Transverse colon (tissue), 4 donors: ENCODE data around the gene WASL. TPM values are rescaled to one million over a fixed set of nuclear protein-coding genes. Genes with fewer than 3 reads are reported as not detected.

Experiments used
- DNase-seq: peaks from one replicate; pipeline ENCODE4 v3.0.0-alpha.2; 2019
- H3K27ac ChIP-seq, 4 donors: fragments of 200-600 bp; sonication (generic); 2 replicates each; pipeline ENCODE4 v1.5.1; 2016 to 2018; ENCODE audit warnings: inconsistent platforms in 4 of 4
- H3K27me3 ChIP-seq: fragments of 200-600 bp; sonication (generic); 2 replicates; pipeline ENCODE4 v1.5.1; 2017; ENCODE audit warnings: inconsistent platforms
- H3K36me3 ChIP-seq, 4 donors: fragments of 200-600 bp; sonication (generic); 2 replicates each; pipeline ENCODE4 v1.5.1; 2017 to 2019; ENCODE audit warnings: inconsistent platforms in 4 of 4
- H3K4me1 ChIP-seq, 4 donors: fragments of 200-600 bp; sonication (generic); 2 replicates each; pipeline ENCODE4 v1.5.1; 2017 to 2020; ENCODE audit warnings: inconsistent platforms in 4 of 4
- H3K4me3 ChIP-seq, 4 donors: fragments of 200-600 bp; sonication (generic); 1 replicate in 1 of 4; 2 replicates in 3 of 4; pipeline versions ENCODE4 v1.5.1 to v1.6.1; 2017 to 2019; ENCODE audit warnings: inconsistent platforms in 4 of 4
- H3K9me3 ChIP-seq, 2 donors: fragments of 200-600 bp; sonication (generic); 2 replicates each; pipeline ENCODE4 v1.5.1; 2017 to 2019; ENCODE audit warnings: inconsistent platforms in 2 of 2
- CTCF ChIP-seq, 5 experiments: fragments of 200-600 bp in 3 of 5; fragments of 450-650 bp in 2 of 5; sonication (generic) in 3 of 5; IDR thresholded peaks; 1 replicate in 2 of 5; 2 replicates in 3 of 5; pipeline ENCODE4 v1.5.1; 2016 to 2017; ENCODE audit warnings: antibody characterized with exemption in 5 of 5, inconsistent platforms in 3 of 5, mild to moderate bottlenecking in 2 of 5, moderate library complexity in 1 of 5
- EP300 ChIP-seq: sonication (generic); formaldehyde crosslinking; IDR thresholded peaks from one replicate; pipeline ENCODE4 v1.6.1; 2017; ENCODE audit warnings: antibody characterized with exemption, low read depth
- POLR2A ChIP-seq: fragments of 450-650 bp; IDR thresholded peaks from one replicate; pipeline ENCODE4 v1.6.1; 2016; ENCODE audit warnings: antibody characterized with exemption, mild to moderate bottlenecking, moderate library complexity
- POLR2AphosphoS5 ChIP-seq, 3 donors: sonication (generic); formaldehyde crosslinking; IDR thresholded peaks; one replicate each; pipeline ENCODE4 v1.6.1; 2016; ENCODE audit warnings: antibody characterized with exemption in 3 of 3
- WGBS, 2 donors: methylation state at CpG; one replicate each; pipeline ENCODE4 v1.1.5; 2018; ENCODE audit warnings: low coverage in 1 of 2; 5-methylcytosine and 5-hydroxymethylcytosine counted together
- in situ Hi-C, 4 donors: fragments of 200-750 bp; cut with MboI; loops; one replicate each; pipeline versions ENCODE4 v1.15.0 to v1.15.1; 2017; ENCODE audit warnings: low sequenced_read_pairs in 3 of 4, low pct_ligation_motif_present in 1 of 4, low pct_unique_long_range_greater_than_20kb in 1 of 4
- intact Hi-C: fragments of 100-400 bp; cut with DNase I; formaldehyde crosslinking; loops from one replicate; pipeline ENCODE4 v1.15.1; 2023; ENCODE audit warnings: low total_unique reads
- total RNA-seq, 4 donors: library from RNA; depleted of rRNA; stranded (reverse); fragments of >200 nt; gene quantifications; one replicate each; pipeline ENCODE4 v1.1.0, GENCODE V29; 2016

Gene WASL
- total RNA-seq, 4 donors from 2014 or later: 30.1 to 97.8 (median 65.7) TPM

DNA sequence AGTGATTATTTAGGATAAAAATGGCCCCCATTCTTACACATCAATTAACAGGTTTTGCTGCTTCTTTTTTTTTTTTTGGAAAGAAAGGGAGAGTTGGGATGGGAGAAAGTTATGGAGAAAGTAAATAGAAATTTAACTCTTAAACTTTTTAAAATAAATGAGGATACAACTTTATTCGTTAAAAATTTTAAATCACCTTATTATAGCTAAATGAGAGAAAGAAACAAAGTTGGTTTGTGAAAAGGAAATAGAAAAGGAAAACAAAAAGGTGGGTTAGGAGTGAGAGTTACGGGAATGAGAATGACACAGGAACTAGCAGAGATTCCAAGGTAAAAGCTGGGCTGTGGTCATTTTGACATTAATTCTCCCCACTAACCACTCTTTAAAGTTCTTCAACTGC lies 58.3 kb downstream of the WASL start:
- TF ChIP-seq EP300 (no peak), POLR2A (no peak), CTCF (IDR thresholded peaks at IDR 0.05) (no peak), POLR2AphosphoS5 (IDR thresholded peaks at IDR 0.05) (no peak)
- no peak for DNase-seq
- Histone ChIP-seq H3K27me3 (no peaks in the 10 kb centered on the region), H3K36me3 (peaks cover 0 to 41% (median 19%) of the 10 kb centered on the region in 4 donors), H3K27ac (no peak overlapping the region), H3K4me1 (peaks cover 0 to 3% (median 0%) of the 10 kb centered on the region in 4 donors), H3K4me3 (no peak overlapping the region), H3K9me3 (no peaks in the 10 kb centered on the region)
- 89 to 97% methylated on average over 2 of the region's 2 CpGs for WGBS, 2 donors
- intact Hi-C loops (no loop called here), in situ Hi-C loops (loop anchor here in 3 of 4 donors (25.0 kb wide), 2 partner anchors 97 to 172 kb away; no protein-coding TSS in a partner anchor)

GRCh38 chr7:123689250-123689649 lies 59.6 kb downstream of the WASL start:
- no peaks in the 10 kb centered on the region for H3K9me3 ChIP-seq
- in situ Hi-C loops: loop anchor here (5.0 to 25.0 kb wide), 4 partner anchors 98 to 178 kb away; no protein-coding TSS in a partner anchor
- TF ChIP-seq POLR2AphosphoS5 (IDR thresholded peaks at IDR 0.05): no peak
- TF ChIP-seq POLR2A: no peak
- no peak for TF ChIP-seq CTCF (IDR thresholded peaks at IDR 0.05)
- no peak for TF ChIP-seq EP300
- H3K4me1 ChIP-seq: peaks cover 0 to 3% (median 0%) of the 10 kb centered on the region in 4 donors
- no peak for DNase-seq
- WGBS, 2 donors: 55 to 57% methylated on average over 3 of the region's 3 CpGs
- no peaks in the 10 kb centered on the region for H3K27me3 ChIP-seq
- intact Hi-C loops: loop anchor here (10.0 kb wide), 1 partner anchor 176 kb away; no protein-coding TSS in a partner anchor
- H3K36me3 ChIP-seq: peaks cover 0 to 35% (median 13%) of the 10 kb centered on the region in 4 donors
- no peak overlapping the region for H3K4me3 ChIP-seq
- no peak overlapping the region for H3K27ac ChIP-seq

DNA sequence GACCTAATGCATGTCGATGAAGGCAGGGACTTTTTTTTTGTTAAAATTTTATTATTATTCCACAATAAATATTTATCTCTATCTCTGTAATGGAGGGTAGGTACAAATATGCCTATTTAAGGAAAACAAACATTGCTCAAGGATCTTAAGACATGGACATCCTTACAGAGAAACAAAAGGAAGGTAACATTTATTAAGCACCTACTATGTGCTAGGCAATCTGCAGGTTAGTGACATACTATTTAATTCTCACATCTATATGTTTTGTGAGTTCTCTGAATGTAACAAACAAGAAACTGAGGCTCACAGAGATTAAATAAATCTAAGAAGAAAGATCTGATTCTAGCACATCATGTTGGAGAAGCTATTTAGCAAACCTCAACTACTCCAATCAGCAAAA lies 61.1 kb downstream of the WASL start:
- H3K36me3 ChIP-seq: peaks cover 0 to 22% (median 8%) of the 10 kb centered on the region in 4 donors
- peaks cover 0 to 3% (median 0%) of the 10 kb centered on the region in 4 donors for H3K4me1 ChIP-seq
- in situ Hi-C loops: loop anchor here (5.0 to 25.0 kb wide), 4 partner anchors 100 to 180 kb away; no protein-coding TSS in a partner anchor
- intact Hi-C loops: loop anchor here (10.0 kb wide), 1 partner anchor 177 kb away; no protein-coding TSS in a partner anchor
- no peak for DNase-seq
- H3K4me3 ChIP-seq: no peak overlapping the region
- TF ChIP-seq CTCF (IDR thresholded peaks at IDR 0.05) (no peak), POLR2A (no peak), EP300 (no peak), POLR2AphosphoS5 (IDR thresholded peaks at IDR 0.05) (no peak)
- WGBS, 2 donors: 83% methylated on average over 1 of the region's 1 CpG; no CpG with 5 or more reads in 1 of the 2 donors
- no peaks in the 10 kb centered on the region for H3K9me3 ChIP-seq
- no peaks in the 10 kb centered on the region for H3K27me3 ChIP-seq
- no peak overlapping the region for H3K27ac ChIP-seq

DNA sequence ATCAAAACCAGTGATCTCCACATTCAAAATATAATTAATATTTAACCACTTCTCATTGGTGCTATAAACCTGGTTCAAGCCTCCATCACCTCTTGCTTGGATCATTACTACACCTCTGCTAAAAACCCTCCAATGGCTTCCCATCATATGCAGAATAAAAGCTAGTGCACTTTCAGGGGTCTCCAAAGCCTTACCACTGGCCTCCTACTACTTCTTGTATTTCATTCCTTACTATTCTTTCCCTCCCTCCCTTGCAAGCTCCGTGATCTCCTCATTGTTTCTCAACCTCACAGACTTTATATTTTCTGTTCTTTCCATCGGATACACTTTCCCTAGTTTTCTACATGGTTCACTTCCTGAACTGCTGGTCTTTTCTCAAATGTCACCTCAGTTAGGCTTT lies 61.6 kb downstream of the WASL start:
- no peak for DNase-seq
- Histone ChIP-seq H3K4me1 (peaks cover 0 to 3% (median 0%) of the 10 kb centered on the region in 4 donors), H3K27ac (no peak overlapping the region), H3K27me3 (no peaks in the 10 kb centered on the region), H3K9me3 (no peaks in the 10 kb centered on the region), H3K4me3 (no peak overlapping the region), H3K36me3 (peaks cover 0 to 18% (median 7%) of the 10 kb centered on the region in 4 donors)
- WGBS, 2 donors: 92 to 98% methylated on average over 2 of the region's 2 CpGs
- intact Hi-C loops (loop anchor here (10.0 kb wide), 1 partner anchor 178 kb away; no protein-coding TSS in a partner anchor), in situ Hi-C loops (loop anchor here (5.0 to 25.0 kb wide), 4 partner anchors 100 to 180 kb away; no protein-coding TSS in a partner anchor)
- TF ChIP-seq POLR2A (no peak), POLR2AphosphoS5 (IDR thresholded peaks at IDR 0.05) (no peak), CTCF (IDR thresholded peaks at IDR 0.05) (no peak), EP300 (no peak)
